ENCODE results near the gene DUSP14. TPM values are rescaled to one million over a fixed set of nuclear protein-coding genes. Genes with fewer than 3 reads are reported as not detected.
"Not testable (repeated sequence)": the region's sequence is repeated elsewhere in the genome, so short reads cannot be mapped to it uniquely, and the experiment has no call there.

Gene DUSP14
- total RNA-seq, 2 experiments from 2014 or later: 11.4 to 16.9 TPM

GRCh38 chr17:37511642-37512041, 22.0 kb downstream of the DUSP14 start:
- H3K27me3 Mint-ChIP-seq, H3K27ac Mint-ChIP-seq: not testable (repeated sequence)

GRCh38 chr17:37512442-37513068, 22.9 kb downstream of the DUSP14 start:
- Mint-ChIP-seq H3K27me3 (no peaks in the 10 kb centered on the region), H3K4me3 (no peak overlapping the region)

More at GRCh38 chr17:37511642-37512041, 22.0 kb downstream of the DUSP14 start:
- DNase-seq; H3K4me1 Mint-ChIP-seq; H3K9me3 Mint-ChIP-seq (ENCODE audit: low read depth); ATAC-seq; H3K4me3 Mint-ChIP-seq: not testable (repeated sequence)
- CTCF ChIA-PET: interaction anchor here (1.1 to 1.2 kb wide), 2 partner anchors 106 to 138 kb away, joined by 3 to 4 read pairs; no protein-coding TSS in a partner anchor
- H3K36me3 Mint-ChIP-seq: peaks cover 15% of the 10 kb centered on the region

GRCh38 chr17:37513711-37514110, 24.0 kb downstream of the DUSP14 start:
- H3K27ac Mint-ChIP-seq: peak overlapping the region; percentile 32
- CTCF ChIA-PET: interaction anchor here (1.1 to 1.3 kb wide), 2 partner anchors 10 to 20 kb away, joined by 3 read pairs; no protein-coding TSS in a partner anchor
- H3K9me3 Mint-ChIP-seq (ENCODE audit: low read depth): no peaks in the 10 kb centered on the region
- peaks cover 2% of the 10 kb centered on the region for H3K4me1 Mint-ChIP-seq
- no peaks in the 10 kb centered on the region for H3K27me3 Mint-ChIP-seq
- ATAC-seq (no peak), DNase-seq (no peak)
- H3K36me3 Mint-ChIP-seq: peaks cover 28% of the 10 kb centered on the region
- no peak overlapping the region for H3K4me3 Mint-ChIP-seq

More at GRCh38 chr17:37512442-37513068, 22.9 kb downstream of the DUSP14 start:
- DNase-seq: no peak
- CTCF ChIA-PET: interaction anchor here (1.3 kb wide), 1 partner anchor 11 kb away, joined by 3 read pairs; no protein-coding TSS in a partner anchor
- Mint-ChIP-seq H3K27ac (no peak overlapping the region), H3K36me3 (peaks cover 16% of the 10 kb centered on the region), H3K4me1 (no peaks in the 10 kb centered on the region), H3K9me3 (ENCODE audit: low read depth) (no peaks in the 10 kb centered on the region)
- no peak for ATAC-seq

- CTCF ChIA-PET: interaction anchor here (2.3 kb wide), 1 partner anchor 10 kb away, joined by 8 read pairs; no protein-coding TSS in a partner anchor
- no peaks in the 10 kb centered on the region for H3K27me3 Mint-ChIP-seq
- H3K9me3 Mint-ChIP-seq (ENCODE audit: low read depth): no peaks in the 10 kb centered on the region
- no peak overlapping the region for H3K27ac Mint-ChIP-seq
- ATAC-seq (no peak), DNase-seq (no peak)
- no peak overlapping the region for H3K4me3 Mint-ChIP-seq
- peaks cover 44% of the 10 kb centered on the region for H3K36me3 Mint-ChIP-seq
- peaks cover 17% of the 10 kb centered on the region for H3K4me1 Mint-ChIP-seq
Observed at GRCh38 chr17:37516127-37516571, 26.5 kb downstream of the DUSP14 start.

- no peak for ATAC-seq
- Mint-ChIP-seq H3K27me3 (no peaks in the 10 kb centered on the region), H3K9me3 (ENCODE audit: low read depth) (no peaks in the 10 kb centered on the region), H3K4me1 (peaks cover 17% of the 10 kb centered on the region), H3K27ac (no peak overlapping the region), H3K36me3 (peaks cover 44% of the 10 kb centered on the region), H3K4me3 (no peak overlapping the region)
- no peak for DNase-seq
- CTCF ChIA-PET: interaction anchor here (0.8 to 1.1 kb wide), 2 partner anchors 9 to 144 kb away, joined by 3 read pairs; no protein-coding TSS in a partner anchor
Observed at GRCh38 chr17:37517881-37518280, 28.2 kb downstream of the DUSP14 start.

- CTCF ChIA-PET: interaction anchor here (1.1 kb wide), 1 partner anchor 8 kb away, joined by 3 read pairs; no protein-coding TSS in a partner anchor
- H3K36me3 Mint-ChIP-seq: peaks cover 48% of the 10 kb centered on the region
- peaks cover 22% of the 10 kb centered on the region for H3K4me1 Mint-ChIP-seq
- H3K4me3 Mint-ChIP-seq: no peak overlapping the region
- no peaks in the 10 kb centered on the region for H3K27me3 Mint-ChIP-seq
- DNase-seq: no peak
- no peaks in the 10 kb centered on the region for H3K9me3 Mint-ChIP-seq (ENCODE audit: low read depth)
- H3K27ac Mint-ChIP-seq: no peak overlapping the region
- ATAC-seq: no peak
Observed at GRCh38 chr17:37518826-37519225, 29.1 kb downstream of the DUSP14 start.

- Mint-ChIP-seq H3K9me3 (ENCODE audit: low read depth) (no peaks in the 10 kb centered on the region), H3K36me3 (peaks cover 49% of the 10 kb centered on the region), H3K27me3 (no peaks in the 10 kb centered on the region), H3K4me1 (peaks cover 23% of the 10 kb centered on the region), H3K4me3 (no peak overlapping the region), H3K27ac (peak overlapping the region; percentile 70)
- ATAC-seq (no peak), DNase-seq (no peak)
- CTCF ChIA-PET: interaction anchor here (1.1 kb wide), 1 partner anchor 8 kb away, joined by 3 read pairs; no protein-coding TSS in a partner anchor
Observed at GRCh38 chr17:37519251-37519985, 29.7 kb downstream of the DUSP14 start.

- ATAC-seq (no peak), DNase-seq (no peak)
- H3K27me3 Mint-ChIP-seq: no peaks in the 10 kb centered on the region
- CTCF ChIA-PET: no interaction called here
- no peaks in the 10 kb centered on the region for H3K9me3 Mint-ChIP-seq (ENCODE audit: low read depth)
- H3K4me3 Mint-ChIP-seq: no peak overlapping the region
- peaks cover 53% of the 10 kb centered on the region for H3K36me3 Mint-ChIP-seq
- peak overlapping the region; percentile 70 for H3K27ac Mint-ChIP-seq
- H3K4me1 Mint-ChIP-seq: peaks cover 24% of the 10 kb centered on the region
Observed at GRCh38 chr17:37520174-37520573, 30.5 kb downstream of the DUSP14 start.

GRCh38 chr17:37521821-37522220, 32.1 kb downstream of the DUSP14 start:
- DNase-seq (no peak), ATAC-seq (no peak)
- Mint-ChIP-seq H3K4me1 (peaks cover 24% of the 10 kb centered on the region), H3K27me3 (no peaks in the 10 kb centered on the region), H3K36me3 (peaks cover 50% of the 10 kb centered on the region), H3K27ac (peak overlapping the region; percentile 34), H3K4me3 (no peak overlapping the region), H3K9me3 (ENCODE audit: low read depth) (no peaks in the 10 kb centered on the region)
- CTCF ChIA-PET: interaction anchor here (0.9 to 1.4 kb wide), 2 partner anchors 14 to 87 kb away, joined by 3 read pairs; partner anchors contain the start of gene SYNRG

GRCh38 chr17:37523715-37524219, 34.1 kb downstream of the DUSP14 start:
- CTCF ChIA-PET: interaction anchor here (1.0 kb wide), 1 partner anchor 10 kb away, joined by 3 read pairs; no protein-coding TSS in a partner anchor
- ATAC-seq: no peak
- peaks cover 43% of the 10 kb centered on the region for H3K36me3 Mint-ChIP-seq
- H3K9me3 Mint-ChIP-seq (ENCODE audit: low read depth): no peaks in the 10 kb centered on the region
- H3K4me1 Mint-ChIP-seq: peaks cover 25% of the 10 kb centered on the region
- H3K27me3 Mint-ChIP-seq: no peaks in the 10 kb centered on the region
- H3K27ac Mint-ChIP-seq: peak overlapping the region; percentile 69
- H3K4me3 Mint-ChIP-seq: no peak overlapping the region
- no peak for DNase-seq

GRCh38 chr17:37527249-37527851, 37.7 kb downstream of the DUSP14 start:
- Mint-ChIP-seq H3K27me3 (no peaks in the 10 kb centered on the region), H3K9me3 (ENCODE audit: low read depth) (no peaks in the 10 kb centered on the region), H3K4me3 (no peak overlapping the region), H3K4me1 (peaks cover 9% of the 10 kb centered on the region), H3K36me3 (peaks cover 47% of the 10 kb centered on the region), H3K27ac (no peak overlapping the region)
- no peak for DNase-seq
- CTCF ChIA-PET: interaction anchor here (0.6 to 2.0 kb wide), 9 partner anchors 9 to 289 kb away, joined by 3 to 13 read pairs (median 4); partner anchors contain the start of gene SYNRG
- peak; percentile 71 for ATAC-seq

- CTCF ChIA-PET: no interaction called here
- ATAC-seq (no peak), DNase-seq (no peak)
- Mint-ChIP-seq H3K4me3 (no peak overlapping the region), H3K4me1 (peaks cover 2% of the 10 kb centered on the region), H3K27ac (no peak overlapping the region), H3K27me3 (no peaks in the 10 kb centered on the region), H3K9me3 (ENCODE audit: low read depth) (no peaks in the 10 kb centered on the region), H3K36me3 (peaks cover 41% of the 10 kb centered on the region)
Observed at GRCh38 chr17:37530420-37530819, 40.7 kb downstream of the DUSP14 start.

- H3K4me3 Mint-ChIP-seq: no peak overlapping the region
- peaks cover 51% of the 10 kb centered on the region for H3K36me3 Mint-ChIP-seq
- ATAC-seq (no peak), DNase-seq (no peak)
- H3K4me1 Mint-ChIP-seq: no peaks in the 10 kb centered on the region
- H3K27me3 Mint-ChIP-seq: no peaks in the 10 kb centered on the region
- no peak overlapping the region for H3K27ac Mint-ChIP-seq
- H3K9me3 Mint-ChIP-seq (ENCODE audit: low read depth): no peaks in the 10 kb centered on the region
- CTCF ChIA-PET: interaction anchor here (1.0 to 1.1 kb wide), 2 partner anchors 18 to 259 kb away, joined by 3 read pairs; no protein-coding TSS in a partner anchor
Observed at GRCh38 chr17:37532756-37533155, 43.1 kb downstream of the DUSP14 start.

Measured in activated CD8-positive, alpha-beta memory T cell treated with anti-CD3 and anti-CD28 coated beads, Interleukin-2, amount 10 ng/mL, durations not matched to agents 7 days and 5 days (primary cell).